PC-3 (cell line): ENCODE data around the gene HPX. TPM values are rescaled to one million over a fixed set of nuclear protein-coding genes. Genes with fewer than 3 reads are reported as not detected.

Source experiments
- ATAC-seq: fragments of 200-7000 bp; cut with Tn5 transposase; 2 replicates; pipeline ENCODE4 v1.9.1; 2020; ENCODE audit warnings: mild to moderate bottlenecking, moderate library complexity
- BruUV-seq: library from RNA; stranded (reverse); fragments of 400-500 nt; replicated peaks from 2 replicates; lab custom pipeline; 2021; lab: Mats Ljungman, UMichigan
- CTCF ChIA-PET: fragments of 300-600 bp; sonication (Branson Sonifier 250); formaldehyde crosslinking; loops from one replicate; lab custom pipeline; 2022; ENCODE audit warnings: antibody characterized with exemption; lab: Charles Lee
- POLR2A ChIA-PET: fragments of 300-600 bp; sonication (Branson Sonifier 250); formaldehyde crosslinking; loops from one replicate; lab custom pipeline; 2022; ENCODE audit warnings: antibody characterized with exemption; ENCODE audit not compliant: unreplicated experiment; lab: Charles Lee
- DNase-seq: peaks from one replicate; pipeline ENCODE4 v3.0.0-alpha.2; 2015
- H2AFZ ChIP-seq: fragments of 300-600 bp; sonication (generic); 2 replicates; pipeline ENCODE4 v1.6.0; 2016; ENCODE audit warnings: antibody characterized with exemption, low read length
- H3F3A ChIP-seq: fragments of 300-600 bp; sonication (generic); one replicate; pipeline ENCODE4 v1.6.0; 2017; ENCODE audit warnings: antibody characterized with exemption, low read length, control low read depth, mild to moderate bottlenecking; ENCODE audit not compliant: unreplicated experiment
- H3K27ac ChIP-seq: fragments of 300-600 bp; sonication (generic); 2 replicates; pipeline ENCODE4 v1.5.1; 2016; ENCODE audit warnings: mild to moderate bottlenecking, low read length
- H3K27me3 ChIP-seq: fragments of 300-600 bp; sonication (generic); 2 replicates; pipeline ENCODE4 v1.6.1; 2016; ENCODE audit warnings: low read length, mixed read lengths
- H3K36me3 ChIP-seq: fragments of 300-600 bp; sonication (generic); 2 replicates; pipeline ENCODE4 v1.6.1; 2016; ENCODE audit warnings: low read depth, mixed run types, low read length, mixed read lengths
- H3K4me1 ChIP-seq: fragments of 300-600 bp; sonication (generic); 2 replicates; pipeline ENCODE4 v1.5.1; 2016; ENCODE audit warnings: low read length; ENCODE audit not compliant: insufficient read depth
- H3K4me2 ChIP-seq: fragments of 300-600 bp; sonication (generic); 2 replicates; pipeline ENCODE4 v1.6.0; 2016; ENCODE audit warnings: low read length
- H3K4me3 ChIP-seq: fragments of 300-600 bp; sonication (generic); 2 replicates; pipeline ENCODE4 v1.5.1; 2016; ENCODE audit warnings: mild to moderate bottlenecking, low read length, mixed read lengths
- H3K79me2 ChIP-seq: fragments of 300-600 bp; sonication (generic); 2 replicates; pipeline ENCODE4 v1.6.1; 2017; ENCODE audit warnings: low read length, mixed read lengths
- H3K9ac ChIP-seq: fragments of 300-600 bp; sonication (generic); 2 replicates; pipeline ENCODE4 v1.6.0; 2016; ENCODE audit warnings: mild to moderate bottlenecking, low read length
- H3K9me2 ChIP-seq: fragments of 300-600 bp; sonication (generic); replicated peaks from 2 replicates; pipeline ENCODE4 v1.6.1; 2016; ENCODE audit warnings: mixed run types, low read length, mixed read lengths
- H3K9me3 ChIP-seq: fragments of 300-600 bp; sonication (generic); 2 replicates; pipeline ENCODE4 v1.6.1; 2016; ENCODE audit warnings: low read length, mixed read lengths
- H4K20me1 ChIP-seq: fragments of 300-600 bp; sonication (generic); 2 replicates; pipeline ENCODE4 v1.6.1; 2016; ENCODE audit warnings: low read length, mixed read lengths
- CTCF ChIP-seq: fragments of 300-600 bp; sonication (generic); conservative IDR thresholded peaks from 2 replicates; pipeline ENCODE4 v1.5.1; 2017; ENCODE audit warnings: antibody characterized with exemption, low read depth, mild to moderate bottlenecking, low read length
- EZH2 ChIP-seq: fragments of 300-600 bp; sonication (generic); IDR thresholded peaks from one replicate; pipeline ENCODE4 v1.6.1; 2017; ENCODE audit warnings: antibody characterized with exemption, mild to moderate bottlenecking, low read length; ENCODE audit not compliant: unreplicated experiment
- EZH2phosphoT487 ChIP-seq: fragments of 300-600 bp; sonication (generic); IDR thresholded peaks from 2 replicates; pipeline ENCODE4 v1.6.1; 2018; ENCODE audit warnings: mild to moderate bottlenecking, antibody characterized with exemption, low read length, borderline replicate concordance
- intact Hi-C: fragments of 100-400 bp; cut with micrococcal nuclease; formaldehyde crosslinking; loops from 2 replicates; pipeline ENCODE4 v1.9.0; 2023
- total RNA-seq: library from RNA; depleted of rRNA; stranded (reverse); fragments of >200 nt; gene quantifications from 2 replicates; pipeline ENCODE4 v1.2.3, GENCODE V29; 2014

The HPX gene
- total RNA-seq, 1 experiment from 2014 or later, result 1.6 TPM

DNA sequence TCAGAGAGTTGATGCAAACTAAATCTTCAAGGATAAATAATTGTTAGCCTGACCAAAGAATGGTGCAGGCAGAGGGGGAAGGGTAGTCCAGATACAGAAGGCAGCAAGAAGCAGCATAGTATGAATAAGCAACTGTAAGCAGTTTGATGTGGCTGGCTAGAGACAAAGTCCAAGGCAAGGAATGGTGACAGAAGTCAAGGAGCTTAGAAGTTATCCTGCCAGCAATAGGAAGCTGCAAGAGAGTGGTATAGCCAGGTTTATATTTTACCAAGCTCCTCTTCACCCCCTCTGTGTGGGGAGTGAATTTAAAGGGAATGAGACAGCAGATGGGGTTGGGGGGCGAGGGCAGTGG is 18.3 kb upstream of the HPX start:
- Histone ChIP-seq H4K20me1 (no peaks in the 10 kb centered on the region), H3K4me1 (no peaks in the 10 kb centered on the region), H3K9ac (no peak overlapping the region), H2AFZ (no peak overlapping the region), H3K9me3 (no peaks in the 10 kb centered on the region), H3F3A (no peaks in the 10 kb centered on the region), H3K4me2 (no peak overlapping the region), H3K27ac (no peak overlapping the region), H3K27me3 (no peaks in the 10 kb centered on the region), H3K9me2 (no peaks in the 10 kb centered on the region), H3K79me2 (no peaks in the 10 kb centered on the region), H3K36me3 (no peaks in the 10 kb centered on the region), H3K4me3 (no peak overlapping the region)
- intact Hi-C loops, result no loop called here
- no TSS peak for BruUV-seq
- POLR2A ChIA-PET, result interaction anchor here (0.6 kb wide), 1 partner anchor 603 kb away, joined by 3 read pairs; no protein-coding TSS in a partner anchor
- CTCF ChIA-PET, result no interaction called here
- no peak for TF ChIP-seq CTCF
- no peak for TF ChIP-seq EZH2
- no peak for TF ChIP-seq EZH2phosphoT487
- ATAC-seq (no peak), DNase-seq (no peak)

DNA sequence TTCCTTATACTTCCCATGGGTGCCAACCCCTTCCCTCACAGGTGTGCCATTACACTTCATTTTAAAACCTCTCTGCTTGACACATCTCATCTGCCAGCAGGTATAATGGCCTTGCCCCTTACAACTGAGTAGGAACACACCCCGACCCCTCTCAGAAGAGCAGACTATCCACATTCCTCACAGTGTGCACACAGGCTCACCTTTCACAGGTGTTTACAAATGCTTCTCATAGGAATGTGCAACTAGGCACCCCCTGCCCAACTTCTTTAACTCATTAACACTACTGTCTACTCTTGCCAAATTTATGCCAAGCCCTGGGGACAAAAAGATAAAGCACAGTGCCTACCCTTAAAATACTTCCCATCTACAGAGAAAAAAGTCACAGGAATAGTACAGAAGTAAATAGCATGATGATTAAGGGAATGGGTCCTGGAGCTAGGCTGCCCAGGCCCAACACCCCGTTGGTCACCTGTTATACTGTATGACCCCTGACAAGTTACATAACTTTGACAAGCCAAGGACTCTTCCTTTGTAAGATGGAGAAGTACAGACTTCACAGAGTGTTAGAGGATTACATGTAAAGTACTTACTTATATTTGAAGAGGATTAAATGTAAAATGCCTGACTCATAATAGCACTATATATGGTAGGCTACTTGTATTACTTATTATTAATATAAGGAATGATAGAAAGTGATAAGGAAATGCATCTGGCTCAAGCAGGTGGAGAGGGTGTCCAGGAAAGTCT is 17.7 kb upstream of the HPX start:
- Histone ChIP-seq H3K27me3 (no peaks in the 10 kb centered on the region), H3K4me1 (no peaks in the 10 kb centered on the region), H4K20me1 (no peaks in the 10 kb centered on the region), H3K79me2 (no peaks in the 10 kb centered on the region), H3K9me3 (no peaks in the 10 kb centered on the region), H3K9me2 (no peaks in the 10 kb centered on the region), H3K4me3 (no peak overlapping the region), H3K36me3 (no peaks in the 10 kb centered on the region), H3K9ac (no peak overlapping the region), H3K27ac (no peak overlapping the region), H3K4me2 (no peak overlapping the region), H3F3A (no peaks in the 10 kb centered on the region), H2AFZ (no peak overlapping the region)
- ATAC-seq (peak; percentile 58; the same call in 1 of the 2 replicates), DNase-seq (peak; percentile 10)
- intact Hi-C loops, result no loop called here
- CTCF ChIA-PET, result no interaction called here
- BruUV-seq, result no TSS peak
- POLR2A ChIA-PET, result no interaction called here
- TF ChIP-seq CTCF (no peak), EZH2phosphoT487 (no peak), EZH2 (no peak)

GRCh38 chr11:6457581-6458320 is 17.0 kb upstream of the HPX start:
- no peak for ATAC-seq
- POLR2A ChIA-PET, result no interaction called here
- intact Hi-C loops, result no loop called here

More at GRCh38 chr11:6457581-6458320, 17.0 kb upstream of the HPX start:
- H4K20me1 ChIP-seq, result no peaks in the 10 kb centered on the region
- H3F3A ChIP-seq, result no peaks in the 10 kb centered on the region
- no peak overlapping the region for H3K4me3 ChIP-seq
- TF ChIP-seq EZH2phosphoT487 (no peak), CTCF (no peak), EZH2 (no peak)
- H2AFZ ChIP-seq, result no peak overlapping the region
- H3K27me3 ChIP-seq, result no peaks in the 10 kb centered on the region
- no TSS peak for BruUV-seq
- H3K9ac ChIP-seq, result no peak overlapping the region
- H3K27ac ChIP-seq, result no peak overlapping the region
- CTCF ChIA-PET, result no interaction called here
- no peaks in the 10 kb centered on the region for H3K4me1 ChIP-seq
- no peaks in the 10 kb centered on the region for H3K9me2 ChIP-seq
- H3K36me3 ChIP-seq, result no peaks in the 10 kb centered on the region
- H3K79me2 ChIP-seq, result no peaks in the 10 kb centered on the region
- no peak for DNase-seq
- no peak overlapping the region for H3K4me2 ChIP-seq
- H3K9me3 ChIP-seq, result no peaks in the 10 kb centered on the region
